Upper lobe of right lung (tissue), 1 donor: ENCODE data around the gene FFAR3. TPM values are rescaled to one million over a fixed set of nuclear protein-coding genes. Genes with fewer than 3 reads are reported as not detected.

Experiments used
- ATAC-seq: fragments of 200-7000 bp; cut with Tn5 transposase; one replicate; pipeline ENCODE4 v1.9.1; 2020; ENCODE audit warnings: mild to moderate bottlenecking, moderate library complexity
- DNase-seq: peaks from one replicate; pipeline ENCODE4 v3.0.0-alpha.2; 2020
- H3K27ac ChIP-seq: fragments of 200-600 bp; one replicate; pipeline ENCODE4 v1.8.0; 2022
- H3K27me3 ChIP-seq: fragments of 200-600 bp; one replicate; pipeline ENCODE4 v1.8.0; 2022; ENCODE audit warnings: mild to moderate bottlenecking
- H3K36me3 ChIP-seq: fragments of 200-600 bp; one replicate; pipeline ENCODE4 v1.8.0; 2022
- H3K4me1 ChIP-seq: fragments of 200-600 bp; one replicate; pipeline ENCODE4 v1.8.0; 2022
- H3K4me3 ChIP-seq: fragments of 200-600 bp; one replicate; pipeline ENCODE4 v1.8.0; 2022; ENCODE audit warnings: mild to moderate bottlenecking
- H3K9me3 ChIP-seq: fragments of 200-600 bp; one replicate; pipeline ENCODE4 v1.8.0; 2022
- CTCF ChIP-seq: fragments of 200-600 bp; IDR thresholded peaks from one replicate; pipeline ENCODE4 v1.8.0; 2022; ENCODE audit warnings: antibody characterized with exemption
- intact Hi-C: fragments of 100-400 bp; cut with DNase I; formaldehyde crosslinking; loops from one replicate; pipeline ENCODE4 v1.11.0; 2022
- microRNA-seq: library from miRNA; unstranded; fragments of <30 nt; microRNA quantifications from one replicate; pipeline ENCODE4 v1.2.0, GENCODE V29; 2020; ENCODE audit warnings: borderline microRNAs expressed
- total RNA-seq: library from RNA; stranded (reverse); fragmentation: NEBNext Ultra II Directional; extraction: Animal tissue kit (Norgen Biotek cat#: 25700); gene quantifications from one replicate; pipeline ENCODE4 v1.2.1, GENCODE V29; 2021
- donor health status: DM: no; HTN: yes; CAD: no; lungs with severe emphysema.

Gene FFAR3
- total RNA-seq, 1 donor from 2014 or later = not detected

DNA sequence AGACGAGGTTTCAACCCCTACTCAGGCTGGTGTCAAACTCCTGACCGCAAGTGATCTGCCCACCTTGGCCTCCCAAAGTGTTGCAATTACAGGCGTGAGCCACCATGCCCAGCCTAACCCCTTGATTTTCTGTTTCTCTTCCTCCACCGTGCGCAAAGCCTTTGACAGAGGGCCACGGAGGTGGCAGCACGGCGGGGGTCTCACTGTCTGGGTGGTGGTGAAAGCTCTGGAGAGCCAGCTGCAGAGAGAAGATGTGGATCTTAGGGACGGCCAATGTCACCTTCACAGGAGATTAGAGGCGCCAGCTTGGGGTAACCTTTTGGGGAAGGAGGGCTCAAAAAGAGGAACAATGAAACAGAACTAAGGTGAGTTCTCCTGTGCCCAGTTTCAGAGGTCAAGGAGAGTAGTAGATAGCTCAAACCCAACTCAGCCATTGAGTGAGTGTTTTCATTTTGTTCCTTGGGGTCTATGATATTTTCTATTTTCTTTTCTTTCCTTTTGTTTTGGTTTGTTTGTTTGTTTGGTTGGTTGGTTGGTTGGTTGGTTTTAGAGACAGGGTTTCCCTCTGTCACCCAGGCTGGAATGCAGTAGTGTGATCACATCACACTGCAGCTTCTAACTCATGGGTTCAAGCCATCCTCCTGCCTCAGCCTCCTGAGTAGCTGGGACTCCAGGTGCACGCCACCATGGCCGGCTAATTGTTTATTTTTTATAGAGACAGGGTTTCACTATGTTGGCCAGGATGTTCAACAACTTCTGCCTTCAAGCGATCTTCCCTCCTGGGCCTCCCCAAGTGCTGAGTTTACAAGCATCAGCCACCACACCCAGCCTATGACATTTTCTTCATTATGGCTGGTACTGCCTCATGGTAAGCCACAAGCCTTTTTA lies 50.3 kb downstream of the FFAR3 start:
- no peaks in the 10 kb centered on the region for H3K27me3 ChIP-seq
- no peaks in the 10 kb centered on the region for H3K9me3 ChIP-seq
- no peak overlapping the region for H3K27ac ChIP-seq
- H3K36me3 ChIP-seq = no peaks in the 10 kb centered on the region
- H3K4me3 ChIP-seq = no peak overlapping the region
- ATAC-seq = no peak
- intact Hi-C loops = no loop called here
- H3K4me1 ChIP-seq = no peaks in the 10 kb centered on the region
- no peak for DNase-seq
- TF ChIP-seq CTCF = no peak

GRCh38 chr19:35409191-35409590 lies 50.9 kb downstream of the FFAR3 start:
- DNase-seq = no peak

More at GRCh38 chr19:35409191-35409590, 50.9 kb downstream of the FFAR3 start:
- intact Hi-C loops = no loop called here
- H3K4me3 ChIP-seq = no peak overlapping the region
- H3K9me3 ChIP-seq = no peaks in the 10 kb centered on the region
- ATAC-seq = no peak
- no peak for TF ChIP-seq CTCF
- H3K36me3 ChIP-seq = no peaks in the 10 kb centered on the region
- H3K27ac ChIP-seq = no peak overlapping the region
- no peaks in the 10 kb centered on the region for H3K27me3 ChIP-seq
- no peaks in the 10 kb centered on the region for H3K4me1 ChIP-seq

Small RNA genes lying within 50 kb of the gene (microRNA-seq; reads per million reads assigned to microRNA genes)
- gene MIR5196 = not detected

Other genes with a start within 250 kb of the FFAR3 start
- gene FXYD3, start 242.6 kb upstream of the FFAR3 start, total RNA-seq = 145 TPM
- gene LGI4, start 223.4 kb upstream of the FFAR3 start, total RNA-seq = 6.7 TPM
- gene FXYD1, start 219.6 kb upstream of the FFAR3 start, total RNA-seq = 67.6 TPM
- 0.61 TPM for gene FXYD7, start 215.2 kb upstream of the FFAR3 start, total RNA-seq
- gene FXYD5, start 203.7 kb upstream of the FFAR3 start, total RNA-seq = 124 TPM
- gene FAM187B, start 129.7 kb upstream of the FFAR3 start, total RNA-seq = not detected
- 79.1 TPM for gene LSR, start 109.5 kb upstream of the FFAR3 start, total RNA-seq
- 152 TPM for gene USF2, start 89.5 kb upstream of the FFAR3 start, total RNA-seq
- 1.5 TPM for gene HAMP, start 75.9 kb upstream of the FFAR3 start, total RNA-seq
- gene MAG, start 66.3 kb upstream of the FFAR3 start, total RNA-seq = not detected
- 15.8 TPM for gene CD22, start 29.3 kb upstream of the FFAR3 start, total RNA-seq
- gene FFAR1, start 10.6 kb upstream of the FFAR3 start, total RNA-seq = not detected
- not detected for gene GPR42, start 12.6 kb downstream of the FFAR3 start, total RNA-seq
- 2.6 TPM for gene FFAR2, start 89.8 kb downstream of the FFAR3 start, total RNA-seq
- not detected for gene KRTDAP, start 132.0 kb downstream of the FFAR3 start, total RNA-seq
- 79.8 TPM for gene DMKN, start 155.2 kb downstream of the FFAR3 start, total RNA-seq
- gene SBSN, start 169.9 kb downstream of the FFAR3 start, total RNA-seq = not detected
- gene GAPDHS, start 175.0 kb downstream of the FFAR3 start, total RNA-seq = not detected
- gene TMEM147, start 187.2 kb downstream of the FFAR3 start, total RNA-seq = 77.7 TPM
- gene ATP4A, start 205.2 kb downstream of the FFAR3 start, total RNA-seq = not detected
- gene PMIS2, start 227.7 kb downstream of the FFAR3 start, total RNA-seq = not detected